PC-3 (cell line): ENCODE measurements around the gene DHRS3. TPM values are rescaled to one million over a fixed set of nuclear protein-coding genes. Genes with fewer than 3 reads are reported as not detected.

ENCODE experiments used
- ATAC-seq: fragments of 200-7000 bp; cut with Tn5 transposase; 2 replicates; pipeline ENCODE4 v1.9.1; 2020; ENCODE audit warnings: mild to moderate bottlenecking, moderate library complexity
- BruUV-seq: library from RNA; stranded (reverse); fragments of 400-500 nt; replicated peaks from 2 replicates; lab custom pipeline; 2021; lab: Mats Ljungman, UMichigan
- CTCF ChIA-PET: fragments of 300-600 bp; sonication (Branson Sonifier 250); formaldehyde crosslinking; loops from one replicate; lab custom pipeline; 2022; ENCODE audit warnings: antibody characterized with exemption; lab: Charles Lee
- POLR2A ChIA-PET: fragments of 300-600 bp; sonication (Branson Sonifier 250); formaldehyde crosslinking; loops from one replicate; lab custom pipeline; 2022; ENCODE audit warnings: antibody characterized with exemption; ENCODE audit not compliant: unreplicated experiment; lab: Charles Lee
- DNase-seq: peaks from one replicate; pipeline ENCODE4 v3.0.0-alpha.2; 2015
- H2AFZ ChIP-seq: fragments of 300-600 bp; sonication (generic); 2 replicates; pipeline ENCODE4 v1.6.0; 2016; ENCODE audit warnings: antibody characterized with exemption, low read length
- H3F3A ChIP-seq: fragments of 300-600 bp; sonication (generic); one replicate; pipeline ENCODE4 v1.6.0; 2017; ENCODE audit warnings: antibody characterized with exemption, low read length, control low read depth, mild to moderate bottlenecking; ENCODE audit not compliant: unreplicated experiment
- H3K27ac ChIP-seq: fragments of 300-600 bp; sonication (generic); 2 replicates; pipeline ENCODE4 v1.5.1; 2016; ENCODE audit warnings: mild to moderate bottlenecking, low read length
- H3K27me3 ChIP-seq: fragments of 300-600 bp; sonication (generic); 2 replicates; pipeline ENCODE4 v1.6.1; 2016; ENCODE audit warnings: low read length, mixed read lengths
- H3K36me3 ChIP-seq: fragments of 300-600 bp; sonication (generic); 2 replicates; pipeline ENCODE4 v1.6.1; 2016; ENCODE audit warnings: low read depth, mixed run types, low read length, mixed read lengths
- H3K4me1 ChIP-seq: fragments of 300-600 bp; sonication (generic); 2 replicates; pipeline ENCODE4 v1.5.1; 2016; ENCODE audit warnings: low read length; ENCODE audit not compliant: insufficient read depth
- H3K4me2 ChIP-seq: fragments of 300-600 bp; sonication (generic); 2 replicates; pipeline ENCODE4 v1.6.0; 2016; ENCODE audit warnings: low read length
- H3K4me3 ChIP-seq: fragments of 300-600 bp; sonication (generic); 2 replicates; pipeline ENCODE4 v1.5.1; 2016; ENCODE audit warnings: mild to moderate bottlenecking, low read length, mixed read lengths
- H3K79me2 ChIP-seq: fragments of 300-600 bp; sonication (generic); 2 replicates; pipeline ENCODE4 v1.6.1; 2017; ENCODE audit warnings: low read length, mixed read lengths
- H3K9ac ChIP-seq: fragments of 300-600 bp; sonication (generic); 2 replicates; pipeline ENCODE4 v1.6.0; 2016; ENCODE audit warnings: mild to moderate bottlenecking, low read length
- H3K9me2 ChIP-seq: fragments of 300-600 bp; sonication (generic); replicated peaks from 2 replicates; pipeline ENCODE4 v1.6.1; 2016; ENCODE audit warnings: mixed run types, low read length, mixed read lengths
- H3K9me3 ChIP-seq: fragments of 300-600 bp; sonication (generic); 2 replicates; pipeline ENCODE4 v1.6.1; 2016; ENCODE audit warnings: low read length, mixed read lengths
- H4K20me1 ChIP-seq: fragments of 300-600 bp; sonication (generic); 2 replicates; pipeline ENCODE4 v1.6.1; 2016; ENCODE audit warnings: low read length, mixed read lengths
- CTCF ChIP-seq: fragments of 300-600 bp; sonication (generic); conservative IDR thresholded peaks from 2 replicates; pipeline ENCODE4 v1.5.1; 2017; ENCODE audit warnings: antibody characterized with exemption, low read depth, mild to moderate bottlenecking, low read length
- EZH2 ChIP-seq: fragments of 300-600 bp; sonication (generic); IDR thresholded peaks from one replicate; pipeline ENCODE4 v1.6.1; 2017; ENCODE audit warnings: antibody characterized with exemption, mild to moderate bottlenecking, low read length; ENCODE audit not compliant: unreplicated experiment
- EZH2phosphoT487 ChIP-seq: fragments of 300-600 bp; sonication (generic); IDR thresholded peaks from 2 replicates; pipeline ENCODE4 v1.6.1; 2018; ENCODE audit warnings: mild to moderate bottlenecking, antibody characterized with exemption, low read length, borderline replicate concordance
- intact Hi-C: fragments of 100-400 bp; cut with micrococcal nuclease; formaldehyde crosslinking; loops from 2 replicates; pipeline ENCODE4 v1.9.0; 2023
- total RNA-seq: library from RNA; depleted of rRNA; stranded (reverse); fragments of >200 nt; gene quantifications from 2 replicates; pipeline ENCODE4 v1.2.3, GENCODE V29; 2014

Gene DHRS3
- total RNA-seq, 1 experiment from 2014 or later: 105 TPM

GRCh38 chr1:12643079-12643478 is 25.1 kb upstream of the DHRS3 start:
- no peak overlapping the region for H3K4me3 ChIP-seq
- H3K9me3 ChIP-seq: peaks cover 27% of the 10 kb centered on the region
- no peaks in the 10 kb centered on the region for H4K20me1 ChIP-seq
- no peak for TF ChIP-seq CTCF
- TF ChIP-seq EZH2: no peak
- TF ChIP-seq EZH2phosphoT487: no peak
- 0 out of 2 replicates have a peak, but pooled peaks cover 3% of the 10 kb centered on the region for H3K27me3 ChIP-seq
- no peak overlapping the region for H3K4me2 ChIP-seq
- no peak overlapping the region for H3K27ac ChIP-seq
- no peaks in the 10 kb centered on the region for H3K9me2 ChIP-seq
- DNase-seq (no peak), ATAC-seq (no peak)
- intact Hi-C loops: no loop called here
- BruUV-seq: no TSS peak
- no peaks in the 10 kb centered on the region for H3F3A ChIP-seq
- ChIA-PET POLR2A (no interaction called here), CTCF (no interaction called here)
- no peaks in the 10 kb centered on the region for H3K36me3 ChIP-seq
- no peaks in the 10 kb centered on the region for H3K4me1 ChIP-seq
- no peak overlapping the region for H2AFZ ChIP-seq
- no peak overlapping the region for H3K9ac ChIP-seq
- no peaks in the 10 kb centered on the region for H3K79me2 ChIP-seq

- no TSS peak for BruUV-seq
- no peaks in the 10 kb centered on the region for H3K9me2 ChIP-seq
- ChIA-PET CTCF (no interaction called here), POLR2A (no interaction called here)
- H3K4me1 ChIP-seq: no peaks in the 10 kb centered on the region
- 0 out of 2 replicates have a peak, but pooled peaks cover 3% of the 10 kb centered on the region for H3K27me3 ChIP-seq
- no peak overlapping the region for H3K4me2 ChIP-seq
- H3F3A ChIP-seq: no peaks in the 10 kb centered on the region
- no peak overlapping the region for H3K4me3 ChIP-seq
- H3K9me3 ChIP-seq: peaks cover 30% of the 10 kb centered on the region
- no peak for TF ChIP-seq CTCF
- DNase-seq: no peak
- intact Hi-C loops: no loop called here
- no peaks in the 10 kb centered on the region for H3K79me2 ChIP-seq
- no peak overlapping the region for H2AFZ ChIP-seq
- H3K36me3 ChIP-seq: no peaks in the 10 kb centered on the region
- H3K27ac ChIP-seq: no peak overlapping the region
- no peak overlapping the region for H3K9ac ChIP-seq
- H4K20me1 ChIP-seq: no peaks in the 10 kb centered on the region
- ATAC-seq: no peak
These were observed 22.9 kb upstream of the DHRS3 start for GRCh38 chr1:12640958-12641272.

- Histone ChIP-seq H3K9me3 (peaks cover 30% of the 10 kb centered on the region), H3K27me3 (0 out of 2 replicates have a peak, but pooled peaks cover 3% of the 10 kb centered on the region), H3K36me3 (no peaks in the 10 kb centered on the region), H3K4me3 (no peak overlapping the region; the same call in 1 of the 2 replicates), H3K27ac (no peak overlapping the region), H3K9me2 (no peaks in the 10 kb centered on the region), H3K9ac (no peak overlapping the region), H3K79me2 (no peaks in the 10 kb centered on the region), H3K4me2 (no peak overlapping the region), H4K20me1 (no peaks in the 10 kb centered on the region), H2AFZ (no peak overlapping the region), H3F3A (no peaks in the 10 kb centered on the region), H3K4me1 (no peaks in the 10 kb centered on the region)
- ChIA-PET POLR2A (no interaction called here), CTCF (no interaction called here)
- DNase-seq: no peak
- BruUV-seq: no TSS peak
- no peak for TF ChIP-seq CTCF
- TF ChIP-seq EZH2phosphoT487: no peak
- no peak for TF ChIP-seq EZH2
- intact Hi-C loops: no loop called here
- no peak for ATAC-seq
These were observed 22.4 kb upstream of the DHRS3 start for GRCh38 chr1:12640237-12640957.
